HG03135 (cell line): Measurements from ENCODE around the gene LDHAL6B.

ENCODE experiments used
- ATAC-seq: cut with Tn5 transposase; IDR thresholded peaks from one replicate; pipeline ENCODE4 v1.9.1; 2021; ENCODE audit warnings: mild to moderate bottlenecking, moderate library complexity; ENCODE audit not compliant: unreplicated experiment

The LDHAL6B gene

GRCh38 chr15:59249816-59250215, 43.2 kb downstream of the LDHAL6B start:
- ATAC-seq = no peak

GRCh38 chr15:59250249-59250648, 43.6 kb downstream of the LDHAL6B start:
- no peak for ATAC-seq

- no peak for ATAC-seq
These were observed 44.6 kb downstream of the LDHAL6B start for GRCh38 chr15:59251001-59251845.

- no peak for ATAC-seq
These were observed 45.5 kb downstream of the LDHAL6B start for GRCh38 chr15:59252137-59252536.

GRCh38 chr15:59255680-59256336, 49.2 kb downstream of the LDHAL6B start:
- ATAC-seq = no peak

GRCh38 chr15:59256482-59256881, 49.8 kb downstream of the LDHAL6B start:
- ATAC-seq = no peak

GRCh38 chr15:59257140-59257539, 50.5 kb downstream of the LDHAL6B start:
- ATAC-seq = no peak
